Astrocyte (in vitro differentiated cells and primary cell): Measurements from ENCODE around the gene E4F1.

ENCODE experiments used
- EZH2 ChIP-seq: IDR thresholded peaks from 2 replicates; pipeline ENCODE4 v1.6.1; 2012; ENCODE audit warnings: mild to moderate bottlenecking, low read length, inconsistent platforms; ENCODE audit not compliant: insufficient read depth
- TF ChIP-seq, protein P1 (sequence below): IDR thresholded peaks from 2 replicates; pipeline ENCODE4 v1.5.1; 2011; ENCODE audit warnings: low read depth, mild to moderate bottlenecking, inconsistent platforms, low read length, moderate library complexity; ENCODE audit not compliant: insufficient read depth

DNA sequence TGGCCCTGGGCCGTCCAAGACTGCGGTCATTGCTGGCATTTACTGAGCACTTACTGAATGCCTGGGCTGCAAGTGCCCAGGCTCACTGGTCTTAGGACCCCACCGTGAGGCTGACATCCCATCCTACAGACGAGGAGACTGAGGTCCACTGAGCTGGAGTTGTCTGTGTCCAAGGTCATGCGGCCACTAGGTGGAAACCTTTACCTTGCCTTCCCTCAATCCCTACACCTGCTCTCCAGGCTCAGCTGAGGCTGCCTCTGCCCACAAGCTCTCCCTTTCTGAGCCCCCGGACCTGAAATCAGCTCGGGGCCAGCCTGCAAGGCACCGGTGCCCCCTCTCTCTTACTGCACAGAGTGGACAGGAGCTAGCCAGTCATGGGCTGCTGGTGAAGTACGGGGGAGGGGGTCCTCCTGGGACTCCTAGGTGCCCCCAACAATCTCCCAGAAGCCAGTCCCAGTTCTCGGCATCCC lies 28.5 kb upstream of the E4F1 start:
- TF ChIP-seq, protein P1, sequence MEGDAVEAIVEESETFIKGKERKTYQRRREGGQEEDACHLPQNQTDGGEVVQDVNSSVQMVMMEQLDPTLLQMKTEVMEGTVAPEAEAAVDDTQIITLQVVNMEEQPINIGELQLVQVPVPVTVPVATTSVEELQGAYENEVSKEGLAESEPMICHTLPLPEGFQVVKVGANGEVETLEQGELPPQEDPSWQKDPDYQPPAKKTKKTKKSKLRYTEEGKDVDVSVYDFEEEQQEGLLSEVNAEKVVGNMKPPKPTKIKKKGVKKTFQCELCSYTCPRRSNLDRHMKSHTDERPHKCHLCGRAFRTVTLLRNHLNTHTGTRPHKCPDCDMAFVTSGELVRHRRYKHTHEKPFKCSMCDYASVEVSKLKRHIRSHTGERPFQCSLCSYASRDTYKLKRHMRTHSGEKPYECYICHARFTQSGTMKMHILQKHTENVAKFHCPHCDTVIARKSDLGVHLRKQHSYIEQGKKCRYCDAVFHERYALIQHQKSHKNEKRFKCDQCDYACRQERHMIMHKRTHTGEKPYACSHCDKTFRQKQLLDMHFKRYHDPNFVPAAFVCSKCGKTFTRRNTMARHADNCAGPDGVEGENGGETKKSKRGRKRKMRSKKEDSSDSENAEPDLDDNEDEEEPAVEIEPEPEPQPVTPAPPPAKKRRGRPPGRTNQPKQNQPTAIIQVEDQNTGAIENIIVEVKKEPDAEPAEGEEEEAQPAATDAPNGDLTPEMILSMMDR = no peak
- TF ChIP-seq EZH2 = no peak
